GM12873 (cell line): ENCODE results near the gene DCST1.

Source experiments
- CTCF ChIP-seq: IDR thresholded peaks from 2 replicates; pipeline ENCODE4 v1.5.1; 2012; ENCODE audit warnings: low read depth, mild to moderate bottlenecking, moderate library complexity, low read length, control low read depth; ENCODE audit not compliant: insufficient read depth; ENCODE audit errors: missing control alignments

Gene DCST1

GRCh38 chr1:155092641-155093040, 59.0 kb downstream of the DCST1 start:
- TF ChIP-seq CTCF = no peak

- TF ChIP-seq CTCF = peak; percentile 39
These were observed 60.4 kb downstream of the DCST1 start for GRCh38 chr1:155093911-155094621.

GRCh38 chr1:155094622-155094948, 61.0 kb downstream of the DCST1 start:
- no peak for TF ChIP-seq CTCF

GRCh38 chr1:155099331-155099730, 65.7 kb downstream of the DCST1 start:
- no peak for TF ChIP-seq CTCF
